H1 (cell line): ENCODE measurements around the gene CAPN13. TPM values are rescaled to one million over a fixed set of nuclear protein-coding genes. Genes with fewer than 3 reads are reported as not detected.

Source experiments
- CTCF ChIA-PET: fragments of 300-600 bp; sonication (Branson Sonifier 250); formaldehyde crosslinking; loops from one replicate; lab custom pipeline; 2021; ENCODE audit not compliant: partially characterized antibody; lab: Charles Lee
- POLR2A ChIA-PET: fragments of 300-600 bp; sonication (Branson Sonifier 250); formaldehyde crosslinking; loops from one replicate; lab custom pipeline; 2021; ENCODE audit warnings: inconsistent platforms; ENCODE audit not compliant: partially characterized antibody; lab: Charles Lee
- DNase-seq, 2 experiments: peaks; one replicate each; pipeline versions ENCODE4 v3.0.0 to v3.0.0-alpha.2; 2010 to 2022; ENCODE audit warnings: low spot score in 2 of 2, low read depth in 1 of 2, mixed read lengths in 1 of 2
- FAIRE-seq: peaks from 2 replicates; lab custom pipeline; 2011; peaks lifted over from hg19 to GRCh38; lab: Jason Lieb, UNC
- H2AFZ ChIP-seq: 2 replicates; pipeline ENCODE4 v1.8.1; 2012; ENCODE audit warnings: low read length, inconsistent platforms
- H2AK5ac ChIP-seq: 2 replicates; pipeline ENCODE4 v1.6.1; 2013; ENCODE audit warnings: low read depth, low read length
- H2BK120ac ChIP-seq: replicated peaks from 2 replicates; pipeline ENCODE3; 2013; ENCODE audit warnings: low read depth, low read length, inconsistent platforms
- H2BK12ac ChIP-seq: 2 replicates; pipeline ENCODE4 v1.6.1; 2013; ENCODE audit warnings: low read depth, low read length
- H2BK15ac ChIP-seq: 2 replicates; pipeline ENCODE4 v1.6.1; 2013; ENCODE audit warnings: low read length
- H2BK20ac ChIP-seq: 2 replicates; pipeline ENCODE4 v1.6.1; 2013; ENCODE audit warnings: low read length
- H2BK5ac ChIP-seq: 2 replicates; pipeline ENCODE4 v1.6.1; 2013; ENCODE audit warnings: low read depth, low read length
- H3K14ac ChIP-seq: 2 replicates; pipeline ENCODE4 v1.6.1; 2013; ENCODE audit warnings: inconsistent platforms; ENCODE audit not compliant: insufficient read length
- H3K18ac ChIP-seq: 2 replicates; pipeline ENCODE4 v1.6.1; 2013; ENCODE audit warnings: low read length; ENCODE audit errors: extremely low read depth
- H3K23ac ChIP-seq: 2 replicates; pipeline ENCODE4 v1.6.1; 2013; ENCODE audit warnings: inconsistent platforms; ENCODE audit not compliant: insufficient read length
- H3K23me2 ChIP-seq: 2 replicates; pipeline ENCODE4 v1.6.1; 2013; ENCODE audit warnings: low read depth, low read length
- H3K27ac ChIP-seq: 2 replicates; pipeline ENCODE4 v1.6.1; 2011; ENCODE audit warnings: low read depth, low read length, inconsistent platforms
- H3K27me3 ChIP-seq, 4 experiments: replicated peaks in 1 of 4; 1 replicate in 1 of 4; 2 replicates in 3 of 4; pipeline versions ENCODE4 v1.6.1 to v1.8.1; 2011 to 2013; ENCODE audit warnings: low read length in 3 of 4, mild to moderate bottlenecking in 3 of 4, inconsistent platforms in 2 of 4, mixed read lengths in 2 of 4, moderate library complexity in 1 of 4; ENCODE audit not compliant: control insufficient read depth in 3 of 4, insufficient read depth in 3 of 4; ENCODE audit errors: extremely low read depth in 1 of 4
- H3K36me3 ChIP-seq, 4 experiments: 2 replicates each; pipeline versions ENCODE4 v1.6.1 to v1.8.1; 2011 to 2013; ENCODE audit warnings: mild to moderate bottlenecking in 4 of 4, low read length in 3 of 4, moderate library complexity in 2 of 4, control low read depth in 1 of 4, inconsistent platforms in 1 of 4; ENCODE audit not compliant: insufficient read depth in 4 of 4, control insufficient read depth in 2 of 4
- H3K4ac ChIP-seq: replicated peaks from 2 replicates; pipeline ENCODE3; 2013; ENCODE audit warnings: low read length, low read depth, mixed read lengths, inconsistent platforms; ENCODE audit not compliant: insufficient read length
- H3K4me1 ChIP-seq, 4 experiments: replicated peaks in 1 of 4; 1 replicate in 1 of 4; 2 replicates in 3 of 4; pipeline versions ENCODE4 v1.6.1 to v1.8.1; 2011 to 2013; ENCODE audit warnings: low read length in 3 of 4, inconsistent platforms in 2 of 4, mixed read lengths in 1 of 4; ENCODE audit not compliant: insufficient read depth in 4 of 4, control insufficient read depth in 3 of 4
- H3K4me2 ChIP-seq, 2 experiments: 2 replicates each; pipeline versions ENCODE4 v1.6.1 to v1.8.1; 2011 to 2013; ENCODE audit warnings: low read depth in 2 of 2, low read length in 2 of 2, control low read depth in 1 of 2, inconsistent platforms in 1 of 2, mild to moderate bottlenecking in 1 of 2; ENCODE audit not compliant: insufficient read depth in 1 of 2
- H3K4me3 ChIP-seq, 4 experiments: fragments of 200-600, 300-600 bp in 1 of 4; sonication (generic), shearing (Covaris generic), sonication (Bioruptor Twin) in 1 of 4; 2 replicates each; pipeline versions ENCODE4 v1.5.1 to v1.8.1; 2011 to 2016; ENCODE audit warnings: low read length in 4 of 4, low read depth in 3 of 4, control low read depth in 2 of 4, inconsistent platforms in 2 of 4, mild to moderate bottlenecking in 2 of 4, mixed read lengths in 1 of 4, moderate library complexity in 1 of 4; ENCODE audit not compliant: insufficient read depth in 2 of 4; ENCODE audit errors: extremely low read depth in 1 of 4
- H3K56ac ChIP-seq: replicated peaks from 2 replicates; pipeline ENCODE3; 2013; ENCODE audit warnings: low read depth, mild to moderate bottlenecking, mixed read lengths, low read length, inconsistent platforms; ENCODE audit not compliant: insufficient read length
- H3K79me1 ChIP-seq: 2 replicates; pipeline ENCODE4 v1.6.1; 2013; ENCODE audit warnings: low read depth, low read length, control low read depth
- H3K79me2 ChIP-seq, 2 experiments: 2 replicates each; pipeline versions ENCODE4 v1.6.1 to v1.8.1; 2012 to 2013; ENCODE audit warnings: low read length in 2 of 2, mild to moderate bottlenecking in 2 of 2, inconsistent platforms in 1 of 2; ENCODE audit not compliant: insufficient read depth in 2 of 2, control insufficient read depth in 1 of 2
- H3K9ac ChIP-seq, 4 experiments: replicated peaks in 1 of 4; 1 replicate in 1 of 4; 2 replicates in 3 of 4; pipeline versions ENCODE4 v1.6.1 to v1.8.1; 2011 to 2013; ENCODE audit warnings: low read depth in 3 of 4, low read length in 3 of 4, control low read depth in 2 of 4, mild to moderate bottlenecking in 2 of 4, moderate library complexity in 2 of 4, inconsistent platforms in 1 of 4; ENCODE audit errors: extremely low read depth in 1 of 4
- H3K9me3 ChIP-seq, 2 experiments: 2 replicates each; pipeline versions ENCODE4 v1.6.1 to v1.8.1; 2012 to 2013; ENCODE audit warnings: mild to moderate bottlenecking in 2 of 2, moderate library complexity in 2 of 2, control low read depth in 1 of 2, inconsistent platforms in 1 of 2, low read depth in 1 of 2, low read length in 1 of 2, mixed read lengths in 1 of 2; ENCODE audit not compliant: insufficient read depth in 2 of 2
- H4K20me1 ChIP-seq, 2 experiments: replicated peaks in 1 of 2; 2 replicates each; pipeline versions ENCODE3 to v1.8.1; 2011 to 2013; ENCODE audit warnings: inconsistent platforms in 2 of 2, low read length in 2 of 2, mild to moderate bottlenecking in 1 of 2; ENCODE audit not compliant: insufficient read depth in 2 of 2, control insufficient read depth in 1 of 2
- H4K5ac ChIP-seq: 2 replicates; pipeline ENCODE4 v1.6.1; 2013; ENCODE audit warnings: low read length, low read depth, mixed read lengths, inconsistent platforms; ENCODE audit not compliant: insufficient read length
- H4K8ac ChIP-seq: 2 replicates; pipeline ENCODE4 v1.8.0; 2013; ENCODE audit warnings: mild to moderate bottlenecking, moderate library complexity, low read length, inconsistent platforms; ENCODE audit not compliant: insufficient read depth; ENCODE audit errors: extremely low read depth
- H4K91ac ChIP-seq: replicated peaks from 2 replicates; pipeline ENCODE3; 2013; ENCODE audit warnings: low read length, mixed read lengths, inconsistent platforms; ENCODE audit not compliant: insufficient read length
- SUZ12 ChIP-seq: fragments of 200-600 bp; sonication (generic); IDR thresholded peaks from 2 replicates; pipeline ENCODE4 v1.6.1; 2012; ENCODE audit warnings: mild to moderate bottlenecking, inconsistent platforms, low read length, moderate library complexity, mixed read lengths
- polyA plus RNA-seq, 7 experiments: library from polyadenylated mRNA; depleted of rRNA in 3 of 7; stranded (reverse) in 5 of 7; unstranded in 2 of 7; fragments of >200 nt in 5 of 7; fragments of 200-250 nt in 2 of 7; gene quantifications; 1 replicate in 5 of 7; 2 replicates in 1 of 7; 4 replicates in 1 of 7; pipeline versions ENCODE4 v1.2.1 to v1.2.3, GENCODE V29; 2011 to 2013; ENCODE audit warnings: missing spikeins in 2 of 7, mixed read lengths in 2 of 7
- total RNA-seq: library from RNA; stranded (reverse); fragmentation: NEBNext Ultra II Directional; extraction: Animal tissue kit (Norgen Biotek cat#: 25700); gene quantifications from 2 replicates; pipeline ENCODE4 v1.2.1, GENCODE V29; 2021

CAPN13 gene
- total and polyA plus RNA-seq, 2 of the 8 experiments (the other 6 are each of a cell fraction or from before 2014, with no cell fraction given): 2.4 TPM

- Histone ChIP-seq H3K9me3 (no peaks in the 10 kb centered on the region), H3K4me1 (no peaks in the 10 kb centered on the region), H3K23me2 (no peaks in the 10 kb centered on the region), H2AFZ (no peak overlapping the region), H2BK120ac (no peak overlapping the region), H2BK15ac (no peak overlapping the region), H2BK5ac (no peak overlapping the region), H3K14ac (no peak overlapping the region), H4K91ac (no peak overlapping the region), H3K4me3 (no peak overlapping the region), H3K27me3 (no peaks in the 10 kb centered on the region), H2BK20ac (no peak overlapping the region), H2BK12ac (no peak overlapping the region), H3K4ac (no peak overlapping the region), H3K36me3 (no peaks in the 10 kb centered on the region), H3K18ac (no peak overlapping the region), H3K4me2 (no peak overlapping the region), H3K56ac (no peak overlapping the region), H4K20me1 (no peaks in the 10 kb centered on the region), H4K5ac (no peak overlapping the region), H3K23ac (no peak overlapping the region), H2AK5ac (no peak overlapping the region), H3K79me2 (no peaks in the 10 kb centered on the region), H4K8ac (no peak overlapping the region), H3K79me1 (no peaks in the 10 kb centered on the region; the same call in 1 of the 2 replicates), H3K27ac (no peak overlapping the region), H3K9ac (no peak overlapping the region)
- DNase-seq: no peak
- ChIA-PET CTCF (interaction anchor here (1.5 to 1.8 kb wide), 2 partner anchors 9 to 34 kb away, joined by 5 to 7 read pairs; no protein-coding TSS in a partner anchor), POLR2A (no interaction called here)
- TF ChIP-seq SUZ12: no peak
- no peak for FAIRE-seq
Measured at GRCh38 chr2:30677231-30677630, 130.0 kb downstream of the CAPN13 start.
